ENCODE results near the gene CCHCR1. TPM values are rescaled to one million over a fixed set of nuclear protein-coding genes. Genes with fewer than 3 reads are reported as not detected.

CCHCR1 gene
- total RNA-seq, 2 experiments from 2014 or later: 36.1 to 36.7 TPM

DNA sequence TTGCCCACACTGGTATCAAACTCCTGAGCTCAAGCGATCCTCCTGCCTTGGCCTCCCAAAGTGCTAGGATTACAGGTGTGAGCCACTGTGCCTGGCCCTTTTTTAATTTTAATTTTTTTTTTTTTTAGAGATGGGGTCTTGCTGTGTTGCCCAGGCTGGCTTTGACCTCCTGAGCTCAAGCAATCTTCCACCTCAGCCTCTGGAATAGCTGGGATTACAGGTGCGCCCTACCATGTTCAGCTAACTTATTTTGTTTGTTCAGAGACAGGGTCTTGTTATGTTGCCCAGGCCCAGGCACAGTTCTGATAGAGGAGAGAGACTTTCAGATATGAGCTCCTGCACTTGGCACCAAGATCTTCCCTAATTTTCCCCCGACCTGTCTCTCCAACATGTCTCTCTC is 26.9 kb downstream of the CCHCR1 start:
- Mint-ChIP-seq H3K4me1 (peaks cover under 1% of the 10 kb centered on the region), H3K27ac (no peak overlapping the region), H3K36me3 (ENCODE audit: low read depth) (no peaks in the 10 kb centered on the region), H3K4me3 (no peak overlapping the region), H3K9me3 (no peaks in the 10 kb centered on the region), H3K27me3 (peaks cover 16% of the 10 kb centered on the region)
- ChIA-PET POLR2A (no interaction called here), CTCF (interaction anchor here (0.7 to 5.5 kb wide), 6 partner anchors 14 to 375 kb away, joined by 3 to 30 read pairs (median 4); partner anchors contain the start of gene PSORS1C1)
- no peak for DNase-seq

DNA sequence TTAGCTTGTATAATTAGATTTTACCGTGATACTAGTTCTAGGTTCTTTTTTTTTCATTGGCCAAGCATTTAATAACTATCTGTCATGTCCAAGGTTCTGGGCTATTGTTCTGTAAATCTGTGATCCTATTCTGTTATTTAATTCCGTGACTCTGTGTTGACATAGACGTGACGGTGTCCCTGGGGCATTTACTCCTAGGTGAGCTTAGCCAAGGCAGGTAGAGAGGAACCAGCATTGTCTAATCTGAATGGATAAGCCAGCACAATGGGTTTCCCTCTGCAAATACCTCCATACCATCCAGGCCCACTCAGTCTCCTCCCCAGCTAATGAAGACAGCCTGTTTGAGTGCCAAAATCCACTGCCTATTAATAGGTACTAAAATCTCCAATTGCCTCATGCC is 28.5 kb downstream of the CCHCR1 start:
- no peaks in the 10 kb centered on the region for H3K4me1 Mint-ChIP-seq
- POLR2A ChIA-PET: interaction anchor here (1.3 kb wide), 1 partner anchor 68 kb away, joined by 4 read pairs; no protein-coding TSS in a partner anchor
- DNase-seq: no peak
- H3K27me3 Mint-ChIP-seq: peaks cover 16% of the 10 kb centered on the region
- no peaks in the 10 kb centered on the region for H3K9me3 Mint-ChIP-seq
- no peak overlapping the region for H3K27ac Mint-ChIP-seq
- CTCF ChIA-PET: interaction anchor here (0.6 to 5.5 kb wide), 12 partner anchors 8 to 237 kb away, joined by 3 to 30 read pairs (median 4); partner anchors contain the start of gene PSORS1C1
- no peaks in the 10 kb centered on the region for H3K36me3 Mint-ChIP-seq (ENCODE audit: low read depth)
- H3K4me3 Mint-ChIP-seq: no peak overlapping the region

DNA sequence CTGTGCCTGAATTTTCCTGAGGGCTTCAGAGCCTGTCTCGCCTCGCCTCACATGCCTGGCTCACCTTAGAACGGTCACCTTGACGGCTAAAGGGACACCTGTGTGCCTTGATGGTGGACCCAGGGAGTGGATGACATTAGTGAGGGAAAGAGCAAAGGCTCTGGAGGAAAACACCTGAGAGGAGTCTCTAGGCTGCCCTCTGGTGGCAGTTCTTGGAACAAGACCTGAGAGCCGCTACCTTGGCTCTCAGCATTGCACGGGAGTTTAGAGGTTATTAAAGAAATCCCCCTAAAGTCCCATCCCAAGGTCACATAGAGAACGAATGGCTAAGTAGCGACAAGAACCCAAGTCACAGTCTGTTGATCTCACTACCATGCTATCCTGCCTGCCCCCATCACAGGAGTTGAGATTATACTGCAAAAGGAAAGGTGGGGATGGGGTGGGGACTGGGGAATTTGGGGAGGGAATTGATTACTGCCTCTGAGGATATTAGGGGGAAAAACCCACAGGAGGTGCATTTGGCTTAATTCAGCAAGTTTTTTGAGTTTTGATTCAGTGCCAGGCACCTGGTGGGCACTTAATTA is 29.4 kb downstream of the CCHCR1 start:
- no peak overlapping the region for H3K27ac Mint-ChIP-seq
- no peak overlapping the region for H3K4me3 Mint-ChIP-seq
- no peaks in the 10 kb centered on the region for H3K9me3 Mint-ChIP-seq
- peaks cover 22% of the 10 kb centered on the region for H3K27me3 Mint-ChIP-seq
- ChIA-PET CTCF (interaction anchor here (0.6 to 5.5 kb wide), 10 partner anchors 9 to 238 kb away, joined by 3 to 30 read pairs (median 4); partner anchors contain the start of gene PSORS1C1), POLR2A (interaction anchor here (0.6 kb wide), 1 partner anchor 17 kb away, joined by 3 read pairs; no protein-coding TSS in a partner anchor)
- peak; percentile 78 for DNase-seq
- no peaks in the 10 kb centered on the region for H3K4me1 Mint-ChIP-seq
- H3K36me3 Mint-ChIP-seq (ENCODE audit: low read depth): no peaks in the 10 kb centered on the region

DNA sequence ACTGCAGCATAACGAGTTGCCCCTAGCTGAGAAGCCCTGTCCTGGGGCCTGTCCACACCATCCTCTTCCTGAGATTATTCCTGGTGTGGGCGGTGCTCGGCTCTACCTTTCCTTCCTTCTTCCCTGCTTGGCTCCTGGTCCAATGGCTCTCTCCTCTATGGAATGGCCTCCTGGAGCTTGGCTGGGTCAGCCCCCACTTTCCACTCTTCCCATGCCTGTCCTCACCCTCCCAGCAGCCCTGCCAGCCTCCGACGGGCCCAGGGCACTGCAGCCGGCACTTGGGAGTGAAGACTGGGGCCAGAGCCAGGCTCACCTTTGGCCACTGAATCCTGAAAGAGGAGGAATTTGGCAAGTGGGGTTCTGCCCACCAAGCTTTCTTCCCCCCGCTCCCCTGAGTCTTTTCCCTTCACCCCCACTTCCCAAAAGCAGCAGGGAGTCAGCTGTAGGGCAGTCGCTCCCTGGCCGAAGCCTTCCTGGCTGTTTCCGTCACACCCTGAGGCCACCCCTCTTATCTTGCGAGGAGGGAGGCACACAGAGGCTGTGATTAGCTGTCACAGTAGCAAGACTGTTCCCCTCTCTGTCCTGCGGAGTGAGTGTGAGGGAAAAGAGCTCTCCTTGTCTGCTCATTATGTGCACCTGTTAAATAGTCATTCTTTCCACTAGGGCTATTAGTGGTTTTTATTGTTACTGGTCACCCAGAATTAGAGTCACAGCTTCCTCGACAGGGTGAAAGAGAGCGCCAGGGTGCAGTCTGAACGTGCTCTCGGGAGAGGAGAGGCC is 31.0 kb downstream of the CCHCR1 start:
- no peak for DNase-seq
- Mint-ChIP-seq H3K4me1 (no peaks in the 10 kb centered on the region), H3K27ac (no peak overlapping the region), H3K9me3 (no peaks in the 10 kb centered on the region), H3K27me3 (peaks cover 22% of the 10 kb centered on the region), H3K36me3 (ENCODE audit: low read depth) (no peaks in the 10 kb centered on the region), H3K4me3 (no peak overlapping the region)
- POLR2A ChIA-PET: no interaction called here
- CTCF ChIA-PET: interaction anchor here (0.7 to 5.5 kb wide), 5 partner anchors 9 to 266 kb away, joined by 3 to 30 read pairs (median 3); partner anchors contain the start of gene PSORS1C1

DNA sequence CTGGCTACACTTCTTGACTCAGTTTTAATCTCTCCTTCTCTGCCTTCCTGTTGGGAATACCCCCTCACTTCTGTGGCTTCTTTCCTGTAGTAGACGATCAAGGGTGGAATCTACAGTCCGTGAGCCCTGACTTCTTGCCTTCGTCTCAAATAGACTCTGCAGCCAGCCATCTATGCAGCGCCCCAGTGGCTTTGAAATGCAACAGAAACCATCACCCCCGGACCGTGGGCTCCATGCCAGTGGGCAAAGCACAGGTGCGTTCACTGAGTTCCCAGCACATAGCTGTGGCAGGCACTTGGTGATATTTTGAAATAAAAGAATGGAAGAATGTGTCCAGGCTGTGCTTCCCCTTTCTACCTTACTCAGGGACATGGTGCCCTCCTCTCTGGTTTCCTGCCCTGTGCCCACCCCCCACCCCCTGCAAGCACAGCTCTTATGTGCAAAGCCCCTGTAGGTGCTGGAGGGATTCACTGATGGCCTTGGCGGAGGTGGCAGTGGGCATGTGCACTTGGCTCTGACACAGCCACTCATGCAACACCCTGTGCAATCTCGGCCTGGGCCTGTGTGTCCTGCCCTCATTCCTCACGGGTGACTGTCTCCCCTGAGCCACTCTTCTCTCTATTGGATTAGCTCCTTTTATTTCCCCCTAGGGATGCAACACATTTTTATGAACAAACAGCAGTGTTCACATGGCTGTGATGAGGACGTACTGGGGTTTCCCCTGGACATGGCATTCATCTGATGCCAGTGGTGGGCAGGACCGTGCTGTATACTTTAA is 31.8 kb downstream of the CCHCR1 start:
- Mint-ChIP-seq H3K27me3 (peaks cover 22% of the 10 kb centered on the region), H3K27ac (no peak overlapping the region), H3K4me1 (no peaks in the 10 kb centered on the region), H3K9me3 (no peaks in the 10 kb centered on the region), H3K36me3 (ENCODE audit: low read depth) (no peaks in the 10 kb centered on the region), H3K4me3 (no peak overlapping the region)
- ChIA-PET POLR2A (no interaction called here), CTCF (interaction anchor here (0.7 kb wide), 1 partner anchor 10 kb away, joined by 3 read pairs; no protein-coding TSS in a partner anchor)
- no peak for DNase-seq

DNA sequence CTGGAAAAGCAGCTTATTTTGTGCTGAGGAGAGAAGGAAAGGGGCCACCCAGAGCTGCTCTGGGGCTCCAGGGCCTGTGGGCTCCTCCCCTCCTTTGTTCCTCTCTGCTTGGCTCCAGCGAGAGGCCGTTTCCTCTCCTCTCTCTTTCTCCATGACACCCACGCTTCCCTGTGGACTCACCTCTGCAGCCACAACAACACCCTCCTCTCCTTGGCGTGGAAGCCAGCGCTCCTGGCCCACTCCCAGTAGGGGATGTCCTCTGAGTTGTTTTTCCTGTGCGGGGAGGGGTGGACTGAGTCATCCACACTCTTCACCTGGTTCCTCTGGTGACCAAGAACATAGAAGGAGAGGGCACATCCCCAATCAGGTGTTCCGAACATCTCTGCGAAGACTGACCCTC is 32.4 kb downstream of the CCHCR1 start:
- no peak for DNase-seq
- no peaks in the 10 kb centered on the region for H3K9me3 Mint-ChIP-seq
- no peak overlapping the region for H3K27ac Mint-ChIP-seq
- POLR2A ChIA-PET: no interaction called here
- no peak overlapping the region for H3K4me3 Mint-ChIP-seq
- H3K36me3 Mint-ChIP-seq (ENCODE audit: low read depth): no peaks in the 10 kb centered on the region
- no peaks in the 10 kb centered on the region for H3K4me1 Mint-ChIP-seq
- peaks cover 21% of the 10 kb centered on the region for H3K27me3 Mint-ChIP-seq
- CTCF ChIA-PET: no interaction called here

DNA sequence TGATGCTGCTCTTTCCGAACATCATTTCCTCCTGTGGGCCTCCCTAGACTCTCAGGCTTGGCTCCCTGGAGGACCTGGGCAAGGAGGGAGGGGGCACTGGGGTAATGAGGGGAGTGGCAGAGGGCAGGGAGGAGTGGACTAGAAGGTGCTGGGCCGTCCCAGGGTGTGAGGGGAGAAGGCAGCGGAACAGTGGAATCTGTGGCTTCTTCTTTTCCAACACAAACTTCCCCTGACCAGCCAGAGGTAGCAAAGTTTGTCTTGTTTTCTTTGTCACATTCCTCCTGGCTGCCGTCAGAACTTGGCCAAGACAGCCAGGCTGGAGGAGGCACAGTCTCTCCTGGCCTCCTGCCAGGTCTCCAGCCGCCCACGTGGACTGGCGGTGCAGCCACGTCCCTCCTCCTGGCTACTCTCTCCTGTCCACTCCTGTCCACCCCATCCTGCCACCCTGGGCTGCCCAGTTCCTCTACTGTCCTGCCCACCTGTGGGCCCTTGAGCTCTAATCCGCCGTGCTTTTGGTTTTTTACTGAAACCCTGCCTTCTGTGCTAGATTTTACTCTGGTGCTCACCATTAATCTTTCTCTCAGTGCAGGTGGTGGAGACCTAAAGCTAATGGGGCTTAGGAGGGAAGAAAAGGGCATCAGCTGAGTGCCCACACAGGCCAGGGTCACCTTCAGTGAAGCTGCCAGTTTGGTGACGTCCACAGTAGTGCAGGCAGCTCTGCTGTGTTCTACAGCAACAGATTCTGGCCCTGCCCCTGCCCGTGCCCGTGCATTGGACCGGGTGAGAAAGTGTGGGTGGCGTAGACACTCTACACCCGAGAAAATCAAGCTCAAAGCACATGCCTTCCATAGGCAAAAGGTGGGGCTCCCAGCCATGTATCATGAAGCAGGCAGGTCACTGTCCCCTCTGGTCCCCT is 34.6 kb downstream of the CCHCR1 start:
- peaks cover 15% of the 10 kb centered on the region for H3K27me3 Mint-ChIP-seq
- no peak for DNase-seq
- H3K4me1 Mint-ChIP-seq: no peaks in the 10 kb centered on the region
- ChIA-PET POLR2A (no interaction called here), CTCF (no interaction called here)
- H3K36me3 Mint-ChIP-seq (ENCODE audit: low read depth): no peaks in the 10 kb centered on the region
- no peaks in the 10 kb centered on the region for H3K9me3 Mint-ChIP-seq
- no peak overlapping the region for H3K27ac Mint-ChIP-seq
- H3K4me3 Mint-ChIP-seq: no peak overlapping the region

DNA sequence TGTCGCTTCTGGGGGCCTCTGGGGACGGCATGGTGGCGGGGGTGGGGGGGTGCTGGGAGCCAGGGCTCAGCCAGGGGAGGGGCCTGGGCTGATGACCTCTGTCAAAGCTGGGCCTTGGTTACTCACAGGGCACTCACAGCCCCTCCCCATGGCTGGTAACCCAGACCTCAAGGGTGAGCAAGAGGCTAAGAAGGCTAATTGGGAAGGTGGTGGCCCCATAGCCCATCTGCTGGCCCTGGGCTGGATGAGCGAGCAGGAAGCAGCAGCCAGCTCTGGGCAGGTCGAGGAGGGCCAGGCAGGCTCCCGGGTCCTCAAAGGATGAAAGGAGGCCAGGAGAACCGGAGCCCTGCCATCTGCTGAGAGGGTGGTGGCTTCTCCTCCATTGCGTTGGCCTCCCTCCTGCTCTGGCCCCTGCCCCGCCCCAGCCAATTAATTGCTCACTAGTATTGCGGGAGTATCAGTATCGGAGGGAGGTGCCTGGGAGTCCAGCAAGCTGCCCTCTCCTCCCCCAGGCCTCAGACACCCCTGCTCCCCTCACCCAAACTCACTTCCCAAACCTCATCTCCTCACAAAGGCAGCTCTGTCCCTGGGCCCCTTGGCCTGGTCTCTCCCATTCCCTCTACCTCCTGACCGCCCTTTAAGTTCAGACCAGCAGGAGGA is 36.3 kb downstream of the CCHCR1 start:
- H3K27ac Mint-ChIP-seq: no peak overlapping the region
- DNase-seq: no peak
- no peaks in the 10 kb centered on the region for H3K36me3 Mint-ChIP-seq (ENCODE audit: low read depth)
- H3K9me3 Mint-ChIP-seq: no peaks in the 10 kb centered on the region
- ChIA-PET POLR2A (no interaction called here), CTCF (interaction anchor here (1.0 kb wide), 1 partner anchor 34 kb away, joined by 3 read pairs; no protein-coding TSS in a partner anchor)
- peaks cover 15% of the 10 kb centered on the region for H3K27me3 Mint-ChIP-seq
- no peaks in the 10 kb centered on the region for H3K4me1 Mint-ChIP-seq
- no peak overlapping the region for H3K4me3 Mint-ChIP-seq

DNA sequence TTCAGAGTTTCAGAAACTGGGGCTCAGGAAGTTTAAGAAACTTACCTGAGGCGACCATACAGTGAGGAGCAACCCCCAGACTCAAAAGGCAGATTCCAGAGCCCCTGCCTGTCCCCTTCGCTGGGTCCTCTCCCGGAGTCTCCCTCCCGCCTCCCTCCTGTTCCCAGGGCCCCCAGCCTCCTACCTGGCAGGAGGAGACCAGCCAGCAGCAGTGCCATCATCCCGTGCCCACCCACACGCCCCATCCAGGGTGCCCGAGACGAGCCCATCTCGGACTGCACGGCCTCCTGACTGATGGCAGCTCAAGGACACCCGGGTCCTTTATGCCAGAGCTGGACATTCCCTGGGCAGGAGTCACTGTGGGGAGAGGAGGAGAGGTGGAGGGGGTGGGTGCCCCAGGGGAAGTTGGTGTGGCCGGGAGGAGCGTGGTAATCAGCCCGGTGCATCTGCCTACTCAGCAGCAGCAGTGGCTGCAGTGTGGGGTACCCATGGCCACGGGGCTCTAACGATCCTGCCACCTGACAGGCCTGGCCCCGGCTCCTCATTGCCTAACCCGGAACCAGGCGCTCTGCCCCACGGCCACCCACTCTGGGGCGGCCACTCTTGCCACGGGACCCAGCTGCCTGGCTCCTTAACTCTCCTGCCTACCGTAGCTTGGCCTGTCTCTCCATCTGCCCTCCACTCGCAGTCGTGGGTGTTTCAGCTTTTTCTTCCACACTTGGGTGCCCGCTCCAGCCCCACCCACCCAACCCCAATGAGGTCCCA is 37.3 kb downstream of the CCHCR1 start, which contains the start of gene CDSN:
Gene CDSN, minus strand, starts transcription at position 296 of the 765 bp plus-strand sequence. Its CDS starts 27 bp downstream, at position 269.
- no peak for DNase-seq
- ChIA-PET CTCF (no interaction called here), POLR2A (no interaction called here)
- Mint-ChIP-seq H3K36me3 (ENCODE audit: low read depth) (no peaks in the 10 kb centered on the region), H3K4me3 (no peak within 1 kb of the TSS), H3K27me3 (peaks cover 21% of the 10 kb centered on the region), H3K27ac (no peak within 1 kb of the TSS), H3K9me3 (no peaks in the 10 kb centered on the region), H3K4me1 (no peaks in the 10 kb centered on the region)

DNA sequence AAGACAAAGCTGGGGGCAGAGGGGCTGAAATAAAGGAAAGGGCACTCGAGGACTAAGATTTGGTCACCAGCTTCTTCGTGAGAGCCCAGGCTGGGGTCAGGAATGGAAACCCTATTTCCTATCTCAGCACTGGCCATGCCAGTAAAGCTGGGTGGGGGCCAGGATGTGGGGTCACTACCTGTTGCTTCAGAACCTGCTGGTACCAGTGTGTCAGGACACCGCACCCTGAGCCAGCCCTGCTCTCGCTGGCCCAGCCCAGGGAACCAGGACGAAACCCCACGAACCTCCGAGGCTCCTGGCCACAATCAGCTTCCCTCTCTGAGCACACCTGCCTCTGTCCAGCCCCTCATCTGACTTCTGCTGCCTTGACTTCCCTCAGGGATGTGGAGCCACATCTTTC is 39.4 kb downstream of the CCHCR1 start:
- H3K4me1 Mint-ChIP-seq: no peaks in the 10 kb centered on the region
- ChIA-PET CTCF (interaction anchor here (0.7 to 5.0 kb wide), 3 partner anchors 11 to 58 kb away, joined by 3 to 30 read pairs (median 3); no protein-coding TSS in a partner anchor), POLR2A (no interaction called here)
- H3K4me3 Mint-ChIP-seq: no peak overlapping the region
- H3K27ac Mint-ChIP-seq: no peak overlapping the region
- H3K27me3 Mint-ChIP-seq: peaks cover 19% of the 10 kb centered on the region
- no peak for DNase-seq
- H3K36me3 Mint-ChIP-seq (ENCODE audit: low read depth): no peaks in the 10 kb centered on the region
- H3K9me3 Mint-ChIP-seq: no peaks in the 10 kb centered on the region

DNA sequence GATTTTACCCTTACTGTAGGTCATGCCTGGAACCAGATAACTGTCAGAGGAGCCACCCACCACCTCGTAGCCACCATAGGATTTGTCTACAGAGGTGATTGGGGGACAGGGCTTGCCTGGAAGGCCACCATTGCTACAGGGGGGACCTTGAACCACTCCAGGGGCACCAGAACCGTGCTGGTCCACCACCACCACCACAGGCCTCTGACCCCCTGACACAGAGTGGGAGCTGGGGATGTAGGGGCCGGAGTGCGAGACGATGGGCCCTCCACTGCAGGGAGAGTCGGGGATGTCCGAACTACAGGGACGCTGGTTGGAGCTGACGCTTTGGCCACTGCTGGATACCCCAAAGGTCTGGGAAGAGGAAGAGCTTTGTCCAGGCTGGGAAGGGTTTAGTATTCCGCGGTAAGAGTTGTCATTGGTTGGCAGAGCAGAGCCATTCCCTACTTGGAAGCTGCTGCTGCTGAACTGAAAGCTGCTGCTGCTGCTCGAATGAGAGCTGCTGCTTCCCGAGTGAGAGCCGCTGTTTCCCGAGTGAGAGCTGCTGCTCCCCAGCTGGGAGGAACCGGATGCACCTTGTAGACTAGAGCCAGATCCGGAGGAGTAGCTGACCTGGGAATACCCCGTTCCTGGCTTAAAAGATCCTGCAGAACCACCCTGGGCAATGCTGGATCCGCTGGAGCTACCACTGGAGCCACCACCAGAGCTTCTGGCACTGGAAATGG is 40.8 kb downstream of the CCHCR1 start:
- POLR2A ChIA-PET: no interaction called here
- peaks cover 23% of the 10 kb centered on the region for H3K27me3 Mint-ChIP-seq
- H3K27ac Mint-ChIP-seq: no peak overlapping the region
- no peak for DNase-seq
- no peaks in the 10 kb centered on the region for H3K36me3 Mint-ChIP-seq (ENCODE audit: low read depth)
- H3K9me3 Mint-ChIP-seq: no peaks in the 10 kb centered on the region
- no peaks in the 10 kb centered on the region for H3K4me1 Mint-ChIP-seq
- H3K4me3 Mint-ChIP-seq: no peak overlapping the region
- CTCF ChIA-PET: interaction anchor here (1.1 to 5.0 kb wide), 3 partner anchors 9 to 29 kb away, joined by 3 to 30 read pairs (median 4); no protein-coding TSS in a partner anchor

All from activated CD4-positive, alpha-beta memory T cell treated with anti-CD3 and anti-CD28 coated beads, Interleukin-2, amount 10 ng/mL, durations not matched to agents 7 days and 5 days (primary cell).